ENCODE measurements around the gene IGFBP2.
A peak's percentile ranks its signal among the peaks of the same experiment; 100 is the strongest.

IGFBP2 gene

GRCh38 chr2:216643986-216644659 lies 10.9 kb downstream of the IGFBP2 start:
- DNase-seq (ENCODE audit: low read depth), result peak; percentile 73
- no peak overlapping the region for H3K4me3 ChIP-seq (replicated peaks; ENCODE audit: low read depth, low read length)
- TF ChIP-seq, protein P1, sequence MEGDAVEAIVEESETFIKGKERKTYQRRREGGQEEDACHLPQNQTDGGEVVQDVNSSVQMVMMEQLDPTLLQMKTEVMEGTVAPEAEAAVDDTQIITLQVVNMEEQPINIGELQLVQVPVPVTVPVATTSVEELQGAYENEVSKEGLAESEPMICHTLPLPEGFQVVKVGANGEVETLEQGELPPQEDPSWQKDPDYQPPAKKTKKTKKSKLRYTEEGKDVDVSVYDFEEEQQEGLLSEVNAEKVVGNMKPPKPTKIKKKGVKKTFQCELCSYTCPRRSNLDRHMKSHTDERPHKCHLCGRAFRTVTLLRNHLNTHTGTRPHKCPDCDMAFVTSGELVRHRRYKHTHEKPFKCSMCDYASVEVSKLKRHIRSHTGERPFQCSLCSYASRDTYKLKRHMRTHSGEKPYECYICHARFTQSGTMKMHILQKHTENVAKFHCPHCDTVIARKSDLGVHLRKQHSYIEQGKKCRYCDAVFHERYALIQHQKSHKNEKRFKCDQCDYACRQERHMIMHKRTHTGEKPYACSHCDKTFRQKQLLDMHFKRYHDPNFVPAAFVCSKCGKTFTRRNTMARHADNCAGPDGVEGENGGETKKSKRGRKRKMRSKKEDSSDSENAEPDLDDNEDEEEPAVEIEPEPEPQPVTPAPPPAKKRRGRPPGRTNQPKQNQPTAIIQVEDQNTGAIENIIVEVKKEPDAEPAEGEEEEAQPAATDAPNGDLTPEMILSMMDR (IDR thresholded peaks at IDR 0.05; ENCODE audit: low read length, missing control alignments), result no peak

DNA sequence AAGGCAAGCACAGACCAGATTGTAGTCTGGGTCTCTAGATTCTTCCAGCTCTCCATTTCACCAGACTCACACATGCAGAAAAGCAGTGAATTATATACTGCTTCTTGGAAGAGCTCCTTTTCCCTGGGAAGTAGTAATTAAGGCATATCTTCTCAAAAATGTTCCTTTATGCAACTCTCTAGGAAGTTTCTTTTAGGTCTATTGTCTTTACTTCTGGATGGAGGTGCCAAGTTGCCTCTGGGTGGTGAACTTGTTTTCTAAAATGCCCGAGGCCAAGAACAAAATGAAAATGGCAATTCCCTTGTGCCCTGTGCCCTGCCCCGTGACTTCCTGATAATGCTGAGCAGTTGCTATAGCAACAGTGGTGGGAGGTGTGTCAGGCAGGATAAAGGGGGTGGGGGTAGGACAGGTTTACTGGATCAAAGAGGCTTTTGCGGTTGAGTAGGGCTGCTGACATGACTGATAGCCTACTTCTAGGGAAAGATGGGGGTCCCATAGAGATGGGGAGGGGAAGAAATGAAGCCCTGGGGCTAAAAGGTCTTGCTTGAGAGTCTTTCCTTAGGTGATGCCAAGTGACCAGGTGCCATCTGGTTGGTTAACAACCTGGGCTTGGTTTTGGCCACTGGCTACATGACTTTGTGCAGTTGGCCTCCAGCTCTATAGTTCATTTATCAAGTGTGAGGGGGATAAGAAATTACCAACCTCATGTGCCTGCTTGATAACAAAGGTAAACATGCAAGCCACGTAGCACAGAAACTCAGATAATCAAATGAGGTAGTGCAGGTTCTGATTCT lies 11.8 kb downstream of the IGFBP2 start:
- DNase-seq (ENCODE audit: low read depth), result no peak
- H3K4me3 ChIP-seq (replicated peaks; ENCODE audit: low read depth, low read length), result no peak overlapping the region
- TF ChIP-seq, protein P1 (IDR thresholded peaks at IDR 0.05; ENCODE audit: low read length, missing control alignments), result no peak

DNA sequence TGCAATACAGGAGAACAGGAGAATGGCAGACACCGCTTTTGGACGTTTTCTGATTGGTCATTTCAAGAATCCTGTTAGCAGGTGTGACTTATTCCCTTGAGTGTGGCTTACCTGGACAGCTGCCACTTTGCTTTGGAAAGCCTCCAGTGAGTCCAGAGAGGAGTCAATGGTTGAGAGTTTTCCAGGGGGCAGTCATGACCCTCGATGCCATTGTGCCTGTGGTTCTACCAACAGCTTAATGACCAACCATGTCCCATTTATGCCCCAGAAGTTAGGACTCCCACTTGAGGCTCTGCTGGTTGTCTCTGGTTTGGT lies 12.4 kb downstream of the IGFBP2 start:
- no peak overlapping the region for H3K4me3 ChIP-seq (replicated peaks; ENCODE audit: low read depth, low read length)
- TF ChIP-seq, protein P1 (IDR thresholded peaks at IDR 0.05; ENCODE audit: low read length, missing control alignments), result no peak
- DNase-seq (ENCODE audit: low read depth), result no peak

GRCh38 chr2:216646116-216646515 lies 12.9 kb downstream of the IGFBP2 start:
- no peak overlapping the region for H3K4me3 ChIP-seq (replicated peaks; ENCODE audit: low read depth, low read length)
- DNase-seq (ENCODE audit: low read depth), result no peak
- TF ChIP-seq, protein P1 (IDR thresholded peaks at IDR 0.05; ENCODE audit: low read length, missing control alignments), result no peak

DNA sequence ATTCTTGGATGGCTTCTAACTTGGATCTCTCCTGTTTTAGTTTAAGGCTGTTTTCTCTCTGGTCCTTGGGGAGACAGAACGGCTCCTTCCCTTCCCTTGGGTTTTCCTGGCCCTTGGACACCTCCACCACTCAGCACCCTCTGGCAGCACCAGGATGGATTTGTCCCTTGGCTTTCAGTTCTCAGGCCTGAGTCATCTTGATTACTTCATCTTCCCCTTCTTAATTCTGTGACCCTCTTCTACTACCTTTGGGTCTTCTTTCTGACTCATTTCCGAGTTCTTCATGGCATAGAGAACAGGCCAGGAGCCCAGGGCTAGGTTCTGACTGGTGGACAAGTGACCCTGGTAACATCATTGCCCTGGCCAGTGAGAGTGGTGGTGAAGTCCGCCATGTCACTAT lies 14.9 kb downstream of the IGFBP2 start:
- H3K4me3 ChIP-seq (replicated peaks; ENCODE audit: low read depth, low read length), result no peak overlapping the region
- DNase-seq (ENCODE audit: low read depth), result peak; percentile 50
- TF ChIP-seq, protein P1 (IDR thresholded peaks at IDR 0.05; ENCODE audit: low read length, missing control alignments), result no peak

- TF ChIP-seq, protein P1 (IDR thresholded peaks at IDR 0.05; ENCODE audit: low read length, missing control alignments), result no peak
- no peak overlapping the region for H3K4me3 ChIP-seq (replicated peaks; ENCODE audit: low read depth, low read length)
- no peak for DNase-seq (ENCODE audit: low read depth)
Observed at GRCh38 chr2:216649574-216649973, 16.4 kb downstream of the IGFBP2 start.

Measured in fibroblast of pulmonary artery (primary cell).